G401 (cell line): Measurements from ENCODE around the gene SHISAL2A. TPM values are rescaled to one million over a fixed set of nuclear protein-coding genes. Genes with fewer than 3 reads are reported as not detected.
A peak's percentile ranks its signal among the peaks of the same experiment; 100 is the strongest.

ENCODE experiments used
- DNase-seq: peaks from one replicate; pipeline ENCODE4 v3.0.0-alpha.2; 2015; ENCODE audit warnings: low spot score
- in situ Hi-C: cut with HindIII; loops from 2 replicates; pipeline ENCODE4 v1.10.0; 2016; ENCODE audit warnings: low sequenced_read_pairs, mixed read lengths
- total RNA-seq: library from RNA; depleted of rRNA; stranded (reverse); fragments of >200 nt; shearing (Covaris generic); gene quantifications from 2 replicates; pipeline ENCODE4 v1.2.3, GENCODE V29; 2014

The SHISAL2A gene
- total RNA-seq, 1 experiment from 2014 or later: not detected

DNA sequence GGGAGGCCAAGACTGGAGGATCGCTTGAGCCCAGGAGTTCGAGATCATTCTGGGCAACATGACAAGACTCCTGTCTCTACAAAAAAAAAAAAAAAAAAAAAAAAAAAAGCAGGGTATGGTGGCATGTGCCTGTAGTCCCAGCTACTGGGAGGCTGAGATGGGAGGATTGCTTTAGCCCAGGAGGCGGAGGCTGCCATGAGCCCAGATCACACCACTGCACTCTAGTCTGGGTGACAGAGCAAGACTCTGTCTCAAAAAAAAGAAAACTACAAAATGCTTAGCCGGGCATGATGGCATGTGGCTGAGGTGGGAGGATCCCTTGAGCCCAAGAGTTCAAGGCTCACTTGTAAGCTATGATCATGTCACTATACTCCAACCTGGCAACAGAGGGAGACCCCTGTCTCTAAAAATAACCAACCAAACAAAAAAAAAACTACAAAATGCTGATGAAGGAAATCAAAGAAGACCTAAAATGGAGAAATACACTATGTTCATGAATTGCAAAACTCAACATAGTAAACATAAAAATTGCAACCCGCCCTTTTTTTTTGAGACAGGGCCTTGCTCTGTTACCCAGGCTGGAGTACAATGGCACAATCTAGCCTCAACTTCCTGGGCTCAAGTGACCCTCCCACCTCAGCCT lies 20.4 kb downstream of the SHISAL2A start:
- in situ Hi-C loops: no loop called here
- DNase-seq: no peak

DNA sequence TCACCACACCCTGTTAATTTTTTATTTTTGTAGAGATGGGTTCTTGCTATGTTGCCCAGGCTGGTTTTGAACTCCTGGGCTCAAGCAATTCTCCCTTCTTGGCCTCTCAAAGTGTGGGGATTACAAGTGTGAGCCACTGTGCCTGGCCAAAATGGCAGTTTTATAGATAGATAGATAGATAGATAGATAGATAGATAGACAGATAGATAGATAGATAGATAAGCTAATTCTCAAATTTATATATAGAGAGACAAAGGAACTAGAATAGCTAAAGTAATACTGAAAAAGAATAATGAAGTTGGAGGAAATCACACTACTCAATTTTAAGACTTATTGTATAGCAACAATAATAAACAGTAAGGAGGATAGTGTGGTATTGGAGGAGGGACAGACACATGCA lies 21.1 kb downstream of the SHISAL2A start:
- in situ Hi-C loops: no loop called here
- DNase-seq: no peak

DNA sequence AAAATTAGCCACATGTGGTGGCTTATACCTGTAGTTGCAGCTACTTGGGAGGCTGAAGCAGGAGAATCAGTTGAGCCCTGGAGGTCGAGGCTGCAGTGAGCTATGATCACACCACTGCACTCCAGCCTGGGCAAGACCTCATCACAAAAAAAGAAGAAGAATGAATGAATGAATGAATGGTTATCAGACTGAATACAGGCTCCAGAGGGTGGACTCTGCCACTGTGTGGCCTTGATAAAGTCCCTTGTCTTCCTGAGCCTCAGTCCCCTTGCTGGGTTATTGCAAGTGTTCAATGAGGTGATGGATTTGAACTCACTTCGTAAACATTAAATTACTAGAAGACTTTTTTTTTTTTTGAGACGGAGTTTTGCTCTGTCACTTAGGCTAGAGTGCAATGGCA lies 24.7 kb downstream of the SHISAL2A start:
- in situ Hi-C loops: loop anchor here (5.0 kb wide), 1 partner anchor 40 kb away; no protein-coding TSS in a partner anchor
- no peak for DNase-seq

DNA sequence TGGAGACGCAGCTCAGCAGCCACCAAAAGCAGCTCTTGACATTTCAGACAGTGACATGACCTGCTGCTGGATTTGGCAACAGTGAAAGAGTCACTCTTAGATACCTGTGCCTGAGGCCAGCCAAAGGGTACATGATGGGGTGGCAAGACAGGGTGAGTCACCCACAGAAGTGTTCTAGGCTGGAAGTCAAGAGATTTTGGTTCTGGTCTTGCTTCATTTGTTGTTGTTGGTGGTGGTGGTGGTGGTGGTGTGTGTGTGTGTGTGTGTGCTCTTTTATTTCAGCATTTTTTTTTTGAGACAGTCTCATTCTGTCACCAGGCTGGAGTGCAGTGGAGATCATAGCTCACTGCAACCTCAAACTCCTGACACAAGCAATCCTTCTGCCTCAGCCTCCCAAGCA lies 25.8 kb downstream of the SHISAL2A start:
- DNase-seq: no peak
- in situ Hi-C loops: loop anchor here (5.0 kb wide), 1 partner anchor 41 kb away; no protein-coding TSS in a partner anchor

DNA sequence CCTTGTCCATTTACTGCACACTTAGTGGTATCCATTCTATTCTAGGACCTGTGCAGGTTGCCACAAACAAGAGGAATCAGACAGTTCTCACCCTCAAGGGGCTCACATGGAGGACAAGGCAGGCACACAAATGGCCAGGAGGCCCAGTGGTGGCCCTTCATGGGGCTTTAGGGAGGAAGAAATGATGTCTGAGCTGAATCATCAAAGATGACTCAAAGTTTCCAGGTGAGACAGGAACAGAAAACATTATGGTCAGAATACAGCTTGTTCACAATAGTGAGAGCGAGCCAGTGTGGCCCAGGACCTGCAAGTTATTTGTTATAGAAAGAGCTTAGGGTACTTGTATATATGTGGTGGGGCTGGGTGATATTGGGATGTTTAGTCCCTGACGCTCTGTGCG lies 26.4 kb downstream of the SHISAL2A start:
- in situ Hi-C loops: loop anchor here (5.0 kb wide), 1 partner anchor 42 kb away; no protein-coding TSS in a partner anchor
- no peak for DNase-seq

DNA sequence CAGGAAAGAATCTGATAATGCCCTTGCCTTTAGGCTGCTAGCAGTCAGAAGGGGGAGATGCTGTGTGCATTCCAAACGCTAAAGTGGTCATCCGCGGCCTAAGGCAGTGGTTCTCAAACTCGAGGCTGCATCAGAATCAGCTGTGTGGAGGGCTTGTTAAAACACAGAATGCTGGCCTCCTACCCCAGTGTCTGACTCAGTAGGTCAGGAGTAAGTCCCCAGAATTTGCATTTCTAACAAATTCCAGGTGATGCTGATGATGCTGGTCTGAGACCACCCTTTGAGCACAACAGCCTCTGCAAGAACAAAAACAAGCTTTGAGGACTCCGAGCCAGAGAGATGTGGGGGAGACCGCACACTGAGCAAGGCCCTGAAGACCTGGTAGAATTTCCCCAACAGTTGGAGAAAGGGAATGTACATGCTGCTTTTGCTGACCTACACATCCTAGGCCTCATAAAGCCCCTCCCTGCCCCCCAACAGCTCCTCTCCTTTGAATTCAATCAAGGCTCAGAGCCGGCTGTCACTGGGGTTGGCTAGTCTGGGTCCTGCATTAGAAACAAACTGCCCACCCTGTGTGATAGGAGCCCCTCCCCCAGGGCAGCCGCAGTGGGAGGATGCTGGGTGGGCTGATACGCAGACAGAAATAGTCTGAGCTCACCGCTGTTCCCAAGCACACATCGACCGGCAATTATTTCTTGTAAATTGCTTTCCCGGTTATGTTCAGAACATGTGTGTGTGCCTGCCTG lies 27.1 kb downstream of the SHISAL2A start:
- no peak for DNase-seq
- in situ Hi-C loops: loop anchor here (5.0 kb wide), 1 partner anchor 43 kb away; no protein-coding TSS in a partner anchor

DNA sequence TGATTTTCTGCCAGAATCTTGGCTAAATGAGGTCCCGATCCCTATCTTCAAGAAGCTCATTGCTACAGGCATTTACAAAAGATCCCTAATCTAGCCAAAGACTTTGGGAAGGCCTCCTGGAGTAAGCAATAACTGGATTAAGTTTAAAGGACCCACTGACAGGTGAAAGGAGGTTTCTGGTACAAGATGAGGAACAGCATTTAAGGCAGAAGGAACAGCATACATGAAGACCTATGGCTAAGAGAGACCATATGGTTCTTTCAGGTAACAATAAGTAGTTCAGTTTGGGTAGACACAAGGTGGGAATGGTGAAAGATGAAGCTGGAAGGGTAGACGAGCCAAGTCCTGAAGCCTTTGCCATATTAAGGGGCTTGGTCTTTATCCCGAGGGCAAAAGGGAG lies 27.8 kb downstream of the SHISAL2A start:
- in situ Hi-C loops: no loop called here
- no peak for DNase-seq

DNA sequence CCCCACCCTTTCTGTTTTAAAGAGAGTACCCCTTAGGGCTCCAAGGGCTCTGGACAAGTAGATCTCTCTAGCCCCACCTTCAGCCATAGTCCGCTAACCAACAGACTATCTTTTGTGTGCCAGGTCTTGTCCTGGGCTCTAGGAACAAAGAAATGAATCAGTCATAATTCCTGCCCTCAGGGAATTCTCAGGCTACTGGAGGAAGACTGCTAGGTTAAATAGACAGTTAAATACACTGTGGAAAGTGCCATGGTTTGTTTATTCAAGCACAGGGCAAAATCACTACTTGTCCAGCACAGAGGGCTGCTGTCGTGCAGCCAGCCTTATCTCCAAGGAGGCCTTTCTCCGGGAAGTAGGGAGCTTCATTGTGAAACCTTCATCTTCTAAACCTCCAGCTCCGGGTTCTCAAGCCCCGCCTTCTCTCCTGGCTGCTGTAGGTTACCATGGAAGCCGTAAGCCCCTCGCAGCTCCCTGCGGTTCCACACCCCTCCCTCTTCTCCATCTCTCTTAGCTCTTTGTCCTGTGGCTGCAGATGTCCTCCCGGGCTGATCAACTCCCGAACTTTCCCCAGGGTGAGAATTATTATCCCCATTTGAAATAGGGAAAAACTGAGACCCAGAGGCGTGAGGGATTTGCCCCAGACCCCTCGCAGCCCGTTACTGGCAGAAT lies 29.8 kb downstream of the SHISAL2A start:
- in situ Hi-C loops: no loop called here
- no peak for DNase-seq

DNA sequence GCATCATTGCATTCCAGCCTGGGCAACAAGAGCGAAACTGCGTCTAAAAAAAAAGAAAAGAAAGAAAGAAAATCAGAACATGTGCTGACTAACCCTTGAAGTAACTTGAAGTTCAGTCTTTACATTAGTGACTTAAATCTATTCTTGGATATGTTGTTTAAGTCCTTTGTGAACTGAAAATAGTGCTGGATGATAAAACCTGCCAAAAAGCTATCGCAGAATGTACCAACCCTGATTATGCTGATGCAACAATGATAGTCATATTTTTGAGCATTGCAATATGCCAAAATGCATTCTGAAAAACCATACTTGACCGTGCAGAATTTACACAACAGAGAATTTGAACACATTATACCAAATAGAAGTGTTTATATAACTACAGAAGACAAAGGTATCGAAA lies 30.7 kb downstream of the SHISAL2A start:
- DNase-seq: no peak
- in situ Hi-C loops: no loop called here

DNA sequence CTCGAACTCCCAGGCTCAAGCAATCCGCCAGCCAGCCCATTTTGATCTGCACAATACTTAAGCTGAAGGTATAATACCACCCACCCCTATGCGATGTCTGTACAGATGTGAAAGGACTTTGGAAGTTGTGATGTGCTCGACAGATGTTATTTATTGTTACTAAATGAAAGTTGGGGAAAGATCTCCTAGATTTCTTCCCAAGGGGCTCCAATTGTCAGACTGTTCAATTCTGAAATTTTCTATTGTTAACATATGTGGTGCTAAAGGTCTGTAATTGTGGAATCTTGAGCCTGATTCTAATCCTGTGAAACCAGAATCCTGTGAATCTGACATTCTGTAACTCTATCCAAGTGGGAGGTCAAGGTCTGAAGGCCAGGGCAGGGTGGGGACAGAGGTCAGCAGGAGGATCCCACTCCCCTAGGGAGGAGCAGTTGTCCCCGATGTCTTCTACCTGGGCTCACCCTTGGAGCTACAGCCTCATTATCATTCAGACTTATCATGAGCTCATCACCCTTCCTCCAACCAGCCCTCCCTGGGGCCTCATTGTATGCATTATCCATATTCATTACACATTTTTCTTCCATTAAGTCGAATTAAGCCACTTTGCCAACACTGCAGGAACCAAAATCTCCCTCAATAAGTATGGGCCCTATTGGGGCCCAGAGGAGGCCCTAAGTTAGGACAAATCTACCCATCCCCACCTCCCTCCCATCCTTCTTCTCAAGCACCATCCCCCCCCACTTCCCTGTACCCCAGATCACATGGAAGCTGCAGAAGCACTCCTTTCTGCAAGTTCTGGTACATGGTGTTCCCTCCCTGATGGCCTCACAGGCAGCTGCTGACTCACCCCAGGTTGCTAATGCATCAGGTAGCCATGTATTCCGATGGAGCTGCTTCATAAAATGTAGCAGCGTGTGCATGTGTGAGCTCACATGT lies 32.3 kb downstream of the SHISAL2A start:
- no peak for DNase-seq
- in situ Hi-C loops: no loop called here

DNA sequence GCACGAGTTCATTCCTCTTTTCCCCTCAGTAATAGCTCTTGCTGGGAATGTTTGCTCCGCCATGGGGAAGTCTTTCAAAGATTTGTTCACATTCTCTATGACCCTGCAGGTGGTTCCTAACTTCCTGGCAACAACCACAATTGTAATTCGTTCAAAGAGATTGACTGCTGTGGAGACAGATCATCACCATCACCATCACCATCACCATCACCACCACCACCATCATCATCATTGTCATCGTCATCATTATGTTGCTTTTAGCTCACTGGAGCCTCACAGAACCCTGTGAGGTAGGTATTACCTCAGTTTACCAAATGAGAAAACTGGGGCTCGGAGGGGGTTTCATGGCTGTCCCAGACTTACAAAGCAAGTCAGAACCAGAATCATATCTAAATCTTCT lies 34.3 kb downstream of the SHISAL2A start:
- DNase-seq: no peak
- in situ Hi-C loops: no loop called here

DNA sequence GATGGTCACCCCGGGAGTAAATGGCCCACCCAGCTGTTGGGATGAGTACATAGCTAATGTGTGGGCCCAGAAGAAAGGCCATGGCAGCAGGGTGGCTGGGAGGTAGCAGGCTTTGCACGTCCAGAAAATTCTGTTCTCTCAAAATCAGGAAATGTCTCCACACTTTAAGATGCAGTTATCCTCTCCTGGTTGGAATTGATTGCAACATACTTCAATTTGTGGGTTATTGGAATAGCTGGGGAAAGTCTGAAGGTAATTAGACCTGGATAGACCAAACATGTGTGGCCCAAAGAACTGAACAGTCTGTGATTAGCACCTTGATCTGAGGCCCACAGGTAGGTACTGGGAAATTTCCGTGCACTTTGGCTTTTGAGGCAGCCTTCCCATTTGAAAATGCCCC lies 35.0 kb downstream of the SHISAL2A start:
- in situ Hi-C loops: no loop called here
- no peak for DNase-seq

DNA sequence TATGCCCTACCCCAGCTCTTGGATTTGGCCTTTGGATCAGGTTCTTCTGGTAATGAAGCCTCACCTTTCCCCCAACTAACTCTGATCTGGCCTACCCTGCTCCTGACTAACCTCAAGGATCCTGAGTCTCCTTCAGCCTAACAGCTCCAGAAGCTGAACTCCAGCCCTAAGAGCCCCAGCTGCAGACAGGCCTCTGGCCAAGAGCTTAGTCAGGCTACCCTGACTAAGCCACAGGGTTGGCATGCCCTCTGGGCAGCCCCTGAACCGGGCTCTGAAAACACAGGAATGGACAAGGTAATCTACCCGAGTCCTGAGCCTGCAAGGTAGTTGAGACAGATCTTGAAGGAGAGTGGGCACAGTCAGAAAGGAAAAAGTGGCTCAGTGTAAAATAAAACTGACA lies 35.7 kb downstream of the SHISAL2A start:
- no peak for DNase-seq
- in situ Hi-C loops: no loop called here

DNA sequence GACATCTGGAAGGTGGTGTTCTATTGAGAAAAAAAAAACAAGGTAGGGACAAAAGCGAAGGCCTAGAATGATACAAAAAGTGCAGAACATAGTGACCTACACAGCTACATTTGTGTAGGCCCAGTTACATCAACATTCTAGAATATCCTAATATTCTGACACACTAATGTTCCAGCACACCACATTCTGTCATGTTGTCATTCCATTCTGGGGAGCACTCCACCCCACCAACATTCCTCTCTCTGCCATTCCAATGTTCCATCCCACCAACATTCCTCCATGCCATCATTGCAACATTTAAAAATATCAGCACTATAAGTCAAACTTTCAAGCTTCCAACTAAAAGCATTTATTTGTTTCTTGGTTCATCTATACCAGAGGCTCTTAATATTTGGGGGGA lies 36.7 kb downstream of the SHISAL2A start:
- no peak for DNase-seq
- in situ Hi-C loops: no loop called here

DNA sequence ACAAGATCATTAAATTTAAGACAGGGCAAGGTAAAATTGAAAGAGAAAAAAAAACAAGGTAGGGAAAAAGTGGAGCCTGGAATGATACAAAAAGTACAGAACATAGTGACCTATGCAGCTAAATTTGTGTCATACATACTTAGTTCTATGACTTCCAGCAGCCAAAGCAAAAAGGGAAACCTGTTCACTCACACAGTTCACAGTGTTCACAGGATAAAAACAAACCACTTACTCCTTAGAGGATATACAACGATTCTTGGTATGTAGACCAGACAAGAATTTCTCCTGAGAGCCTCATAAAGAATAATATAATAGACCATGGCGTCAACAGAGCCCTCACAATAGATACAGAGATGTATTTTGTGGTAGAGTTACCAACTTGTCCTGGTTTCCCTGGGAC lies 37.6 kb downstream of the SHISAL2A start:
- no peak for DNase-seq
- in situ Hi-C loops: no loop called here

DNA sequence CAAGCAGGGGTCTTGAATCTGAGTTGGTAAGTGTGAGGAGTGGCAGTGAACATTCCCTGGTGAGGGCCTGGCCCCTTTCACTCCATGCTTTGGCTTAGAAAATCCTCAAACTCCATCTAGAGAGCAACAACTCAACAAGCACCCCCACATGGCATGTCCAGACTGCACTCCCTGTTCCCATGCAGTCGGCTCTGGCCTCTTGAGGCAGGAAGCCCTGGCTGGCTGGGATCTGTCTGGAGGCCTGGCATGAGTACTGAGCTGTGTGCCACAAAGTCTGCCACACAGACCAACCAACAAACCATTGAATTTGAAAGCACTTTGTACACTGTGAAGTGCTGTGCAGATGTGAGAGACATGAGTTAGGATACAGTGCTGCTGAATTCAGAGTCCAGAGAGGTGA lies 40.0 kb downstream of the SHISAL2A start:
- DNase-seq: peak; percentile 11
- in situ Hi-C loops: no loop called here

DNA sequence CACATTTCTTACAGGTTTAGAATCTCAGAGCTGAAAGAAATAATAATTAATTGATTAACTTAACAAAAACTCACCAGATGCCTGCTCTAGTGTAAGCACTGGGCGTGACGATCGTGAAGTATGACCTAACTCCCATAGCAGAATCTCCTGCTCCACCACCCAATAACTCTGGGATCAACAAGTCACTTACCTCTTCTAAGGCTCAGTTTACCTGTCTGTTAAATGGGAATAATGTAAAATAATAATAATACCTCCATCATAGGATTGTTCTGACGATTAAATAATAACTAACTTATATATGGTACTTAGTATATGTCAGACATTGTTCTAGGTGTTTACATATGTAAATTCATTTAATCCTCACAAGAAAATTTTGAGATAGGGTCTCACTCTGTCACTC lies 40.5 kb downstream of the SHISAL2A start:
- DNase-seq: no peak
- in situ Hi-C loops: no loop called here

DNA sequence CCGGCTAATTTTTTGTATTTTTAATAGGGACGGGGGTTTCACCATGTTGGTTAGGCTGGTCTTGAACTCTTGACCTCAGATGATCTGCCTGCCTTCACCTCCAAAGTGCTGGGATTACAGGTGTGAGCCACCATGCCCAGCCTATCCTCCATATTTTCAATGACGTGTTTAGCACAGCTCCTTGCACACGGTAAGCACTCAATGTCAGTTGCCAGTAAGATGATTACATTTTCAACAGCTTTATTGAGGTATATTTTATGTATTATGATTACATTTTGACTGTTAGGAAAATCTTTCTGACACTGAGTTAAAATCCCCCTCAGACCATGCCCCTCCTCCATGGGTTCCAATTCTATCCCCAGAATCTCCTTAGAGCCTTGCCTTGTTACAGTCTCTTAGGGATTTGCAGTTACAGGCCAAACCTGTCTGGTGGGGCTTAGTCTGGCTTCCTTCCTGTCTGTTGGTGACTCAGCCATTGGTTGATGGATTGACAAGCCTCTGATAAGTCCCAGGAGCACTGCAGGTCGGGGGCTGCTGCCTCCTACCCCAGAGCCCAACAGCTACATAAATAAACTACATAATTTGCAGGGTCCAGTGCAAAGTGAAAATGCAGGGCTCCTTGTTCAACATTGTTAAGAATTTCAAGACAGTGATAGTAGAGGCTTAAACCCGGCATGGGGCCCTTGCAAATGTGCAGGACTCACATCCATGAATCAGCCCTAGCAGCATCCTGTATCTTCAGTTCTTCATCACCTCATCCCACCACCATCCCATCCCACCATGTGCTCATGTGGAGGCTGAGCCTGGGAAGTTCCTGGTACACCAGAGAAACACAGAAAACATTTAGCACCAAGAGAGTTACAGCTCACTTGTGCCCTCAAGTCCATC lies 41.8 kb downstream of the SHISAL2A start:
- no peak for DNase-seq
- in situ Hi-C loops: no loop called here
